HepG2 (cell line): ENCODE results near the gene SRRT. TPM values are rescaled to one million over a fixed set of nuclear protein-coding genes. Genes with fewer than 3 reads are reported as not detected.

ENCODE experiments used
- ATAC-seq: fragments of 200-7000 bp; cut with Tn5 transposase; 3 replicates; pipeline ENCODE4 v1.9.1; 2020; ENCODE audit warnings: mild to moderate bottlenecking, moderate library complexity
- BruUV-seq: library from RNA; stranded (reverse); fragments of 400-500 nt; replicated peaks from 2 replicates; lab custom pipeline; 2021; lab: Mats Ljungman, UMichigan
- CTCF ChIA-PET: fragments of 300-600 bp; formaldehyde crosslinking; extraction: SDS; loops from one replicate; lab custom pipeline; 2021; ENCODE audit warnings: low total read pairs, inconsistent platforms, low intra/inter-chr PET ratio; lab: Yijun Ruan, JAX
- POLR2A ChIA-PET: fragments of 350-600 bp; sonication (Branson Sonifier 250); formaldehyde crosslinking; loops from one replicate; lab custom pipeline; 2020; ENCODE audit warnings: antibody characterized with exemption, inconsistent platforms; lab: Yijun Ruan, JAX
- DNase-seq: peaks from one replicate; pipeline ENCODE4 v3.0.0-alpha.2; 2015; ENCODE audit warnings: low spot score
- FAIRE-seq: peaks from 3 replicates; lab custom pipeline; 2011; peaks lifted over from hg19 to GRCh38; lab: Jason Lieb, UNC
- H2AFZ ChIP-seq: one replicate; pipeline ENCODE4 v1.6.1; 2011; ENCODE audit warnings: low read length, inconsistent platforms
- H3K27ac ChIP-seq: fragments of 300-600 bp; 3 replicates; pipeline ENCODE4 v1.8.0; 2011; ENCODE audit warnings: mixed run types, mild to moderate bottlenecking, mixed read lengths, low read length, inconsistent platforms; ENCODE audit not compliant: insufficient read depth; ENCODE audit errors: extremely low read length
- H3K27me3 ChIP-seq, 2 experiments: fragments of 200-600 bp in 1 of 2; 2 replicates in 1 of 2; 3 replicates in 1 of 2; pipeline versions ENCODE4 v1.6.0 to v1.8.0; 2011; ENCODE audit warnings: low read length in 2 of 2, mild to moderate bottlenecking in 2 of 2, moderate library complexity in 2 of 2, inconsistent platforms in 1 of 2; ENCODE audit not compliant: insufficient read depth in 2 of 2, control insufficient read depth in 1 of 2
- H3K36me3 ChIP-seq, 2 experiments: fragments of 200-600 bp in 1 of 2; replicated peaks in 1 of 2; 2 replicates in 1 of 2; 3 replicates in 1 of 2; pipeline versions ENCODE4 v1.5.1 to v1.8.0; 2011; ENCODE audit warnings: low read length in 2 of 2, inconsistent platforms in 1 of 2; ENCODE audit not compliant: insufficient read depth in 2 of 2, control insufficient read depth in 1 of 2
- H3K4me1 ChIP-seq: 2 replicates; pipeline ENCODE4 v1.5.1; 2012; ENCODE audit warnings: low read length, inconsistent platforms; ENCODE audit not compliant: insufficient read depth
- H3K4me2 ChIP-seq: 2 replicates; pipeline ENCODE4 v1.6.0; 2011; ENCODE audit warnings: low read depth, low read length, inconsistent platforms
- H3K4me3 ChIP-seq, 3 experiments: fragments of 200-600 bp in 1 of 3; sonication (generic), shearing (Covaris generic) in 1 of 3; replicated peaks in 1 of 3; 2 replicates each; pipeline ENCODE4 v1.5.1; 2011 to 2016; ENCODE audit warnings: low read length in 3 of 3, inconsistent platforms in 2 of 3, low read depth in 2 of 3, mild to moderate bottlenecking in 2 of 3, control low read depth in 1 of 3, mixed read lengths in 1 of 3; ENCODE audit not compliant: insufficient read depth in 1 of 3
- H3K79me2 ChIP-seq: one replicate; pipeline ENCODE4 v1.6.1; 2011; ENCODE audit warnings: low read length, inconsistent platforms; ENCODE audit not compliant: insufficient read depth
- H3K9ac ChIP-seq: 2 replicates; pipeline ENCODE4 v1.6.0; 2011; ENCODE audit warnings: mild to moderate bottlenecking, low read depth, low read length, inconsistent platforms; ENCODE audit not compliant: insufficient read depth
- H3K9me3 ChIP-seq: 2 replicates; pipeline ENCODE4 v1.5.1; 2012; ENCODE audit warnings: mild to moderate bottlenecking, low read length
- H4K20me1 ChIP-seq: 2 replicates; pipeline ENCODE4 v1.6.0; 2011; ENCODE audit warnings: inconsistent platforms, mild to moderate bottlenecking, low read length, moderate library complexity; ENCODE audit not compliant: insufficient read depth
- EED ChIP-seq: sonication (generic); formaldehyde crosslinking; IDR thresholded peaks from 2 replicates; pipeline ENCODE4 v1.5.0; 2020; ENCODE audit warnings: mild to moderate bottlenecking, missing genetic modification reagents
- HNRNPL ChIP-seq: fragments of 200-400 bp; formaldehyde crosslinking; IDR thresholded peaks from 2 replicates; pipeline ENCODE4 v1.6.1; 2017; ENCODE audit warnings: mild to moderate bottlenecking, low read depth, low read length
- HOXA9 ChIP-seq: sonication (generic); formaldehyde crosslinking; IDR thresholded peaks from 2 replicates; pipeline ENCODE4 v1.8.1; 2022; ENCODE audit warnings: missing genetic modification reagents, mild to moderate bottlenecking, moderate library complexity, borderline replicate concordance
- IKZF1 ChIP-seq: fragments of 450-650 bp; IDR thresholded peaks from 2 replicates; pipeline ENCODE4 v1.7.1; 2016
- KLF6 ChIP-seq: IDR thresholded peaks from 2 replicates; pipeline ENCODE4 v1.8.0; 2016; ENCODE audit warnings: missing biosample characterization, missing genetic modification reagents
- RXRA ChIP-seq: sonication (generic); formaldehyde crosslinking; IDR thresholded peaks from 2 replicates; pipeline ENCODE4 v1.5.1; 2020; ENCODE audit warnings: missing genetic modification reagents
- SOX5 ChIP-seq: IDR thresholded peaks from 2 replicates; pipeline ENCODE4 v1.6.1; 2016; ENCODE audit warnings: borderline replicate concordance
- ZNF12 ChIP-seq: sonication (generic); formaldehyde crosslinking; IDR thresholded peaks from 2 replicates; pipeline ENCODE4 v1.5.0; 2020; ENCODE audit warnings: missing genetic modification reagents
- ZNF550 ChIP-seq: sonication (generic); formaldehyde crosslinking; IDR thresholded peaks from 2 replicates; pipeline ENCODE4 v1.4.0; 2020; ENCODE audit warnings: mild to moderate bottlenecking, missing genetic modification reagents, borderline replicate concordance
- ZNF766 ChIP-seq: sonication (generic); formaldehyde crosslinking; IDR thresholded peaks from 2 replicates; pipeline ENCODE4 v1.5.0; 2020; ENCODE audit warnings: missing genetic modification reagents, borderline replicate concordance
- WGBS: methylation state at CpG from one replicate; pipeline ENCODE4 v1.1.6; 2017; ENCODE audit warnings: low lambda C conversion rate; 5-methylcytosine and 5-hydroxymethylcytosine counted together
- in situ Hi-C: cut with HindIII; loops from 2 replicates; pipeline ENCODE4 v1.10.0; 2017; ENCODE audit warnings: low pct_unique_long_range_greater_than_20kb; ENCODE audit not compliant: extremely low pct_ligation_motif_present
- intact Hi-C: fragments of 100-400 bp; cut with micrococcal nuclease; formaldehyde crosslinking; loops from one replicate; pipeline ENCODE4 v1.10.0; 2022; ENCODE audit not compliant: unreplicated experiment
- polyA plus RNA-seq, 8 experiments: library from polyadenylated mRNA; depleted of rRNA in 3 of 8; stranded (reverse) in 7 of 8; unstranded in 1 of 8; fragments of >200 nt; fragmentation: Illumina TruSeq in 4 of 8; extraction: Trizol in 4 of 8; gene quantifications; 2 replicates each; pipeline versions ENCODE4 v1.2.1 to v1.2.3, GENCODE V29; 2011 to 2016; ENCODE audit warnings: low read depth in 4 of 8, missing spikeins in 1 of 8, mixed read lengths in 1 of 8; ENCODE audit not compliant: insufficient read depth in 1 of 8
- total RNA-seq, 5 experiments: library from RNA; depleted of rRNA; stranded (reverse); fragments of >200 nt; fragmentation: Illumina TruSeq; extraction: Trizol; gene quantifications; 2 replicates each; pipeline ENCODE4 v1.2.3, GENCODE V29; 2016; ENCODE audit warnings: low read depth in 1 of 5
- TF ChIP-seq, protein P1 (sequence below): sonication (generic); formaldehyde crosslinking; IDR thresholded peaks from 2 replicates; pipeline ENCODE4 v1.4.0; 2020; ENCODE audit warnings: missing genetic modification reagents
- TF ChIP-seq, protein P2 (sequence below): IDR thresholded peaks from 2 replicates; pipeline ENCODE4 v1.6.1; 2016; ENCODE audit warnings: missing compliant biosample characterization, missing genetic modification reagents, borderline replicate concordance

SRRT gene
- total and polyA plus RNA-seq, 2 of the 13 experiments (the other 11 are each of a cell fraction or from before 2014, with no cell fraction given): 26.2 to 106 TPM

DNA sequence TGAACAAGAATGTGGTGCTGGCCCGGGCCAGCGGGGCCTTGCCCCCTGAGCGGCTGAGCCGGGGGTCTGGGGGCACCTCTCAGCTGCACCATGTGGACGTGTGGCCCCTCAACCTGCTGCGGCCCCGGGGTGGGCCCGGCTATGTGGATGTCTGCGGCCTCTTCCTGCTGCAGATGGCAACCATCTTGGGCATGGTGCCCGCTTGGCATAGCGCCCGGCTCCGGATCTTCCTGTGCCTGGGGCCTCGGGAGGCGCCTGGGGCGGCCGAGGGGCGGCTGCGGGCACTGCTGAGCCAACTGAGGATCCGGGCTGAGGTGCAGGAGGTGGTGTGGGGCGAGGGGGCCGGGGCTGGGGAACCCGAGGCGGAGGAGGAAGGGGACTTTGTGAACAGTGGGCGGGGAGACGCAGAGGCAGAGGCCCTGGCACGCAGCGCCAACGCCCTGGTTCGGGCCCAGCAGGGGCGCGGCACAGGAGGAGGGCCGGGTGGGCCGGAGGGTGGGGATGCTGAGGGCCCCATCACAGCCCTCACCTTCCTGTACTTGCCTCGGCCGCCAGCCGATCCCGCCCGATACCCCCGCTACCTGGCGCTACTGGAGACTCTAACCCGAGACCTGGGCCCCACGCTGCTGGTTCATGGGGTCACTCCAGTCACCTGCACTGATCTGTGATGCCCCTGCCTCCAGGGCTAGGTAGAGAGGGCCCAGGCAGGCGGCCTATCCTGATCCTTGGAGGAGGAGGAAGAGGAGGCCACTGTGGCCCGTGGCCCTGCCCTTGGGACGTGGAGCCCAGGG, 8.8 kb upstream of the SRRT start:
- FAIRE-seq (no peak), ATAC-seq (no peak), DNase-seq (no peak)
- Histone ChIP-seq H3K79me2 (no peaks in the 10 kb centered on the region), H3K4me1 (peaks cover 19% of the 10 kb centered on the region), H3K9ac (no peak overlapping the region), H4K20me1 (no peaks in the 10 kb centered on the region), H3K4me3 (no peak overlapping the region), H3K27me3 (no peaks in the 10 kb centered on the region; a peak in 1 of 5 replicates), H3K36me3 (peaks cover 0 to under 1% of the 10 kb centered on the region in 2 experiments; a peak in 1 of 5 replicates), H3K4me2 (no peak overlapping the region), H2AFZ (no peak overlapping the region), H3K9me3 (no peaks in the 10 kb centered on the region), H3K27ac (no peak overlapping the region)
- TF ChIP-seq ZNF12: no peak
- TF ChIP-seq HNRNPL: peak; percentile 65; the same call in 1 of the 2 replicates
- no peak for TF ChIP-seq ZNF766 (CRISPR knock-in tag)
- no peak for TF ChIP-seq HOXA9
- no peak for TF ChIP-seq KLF6 (CRISPR knock-in tag)
- no peak for TF ChIP-seq RXRA (CRISPR knock-in tag)
- TF ChIP-seq, protein P1, sequence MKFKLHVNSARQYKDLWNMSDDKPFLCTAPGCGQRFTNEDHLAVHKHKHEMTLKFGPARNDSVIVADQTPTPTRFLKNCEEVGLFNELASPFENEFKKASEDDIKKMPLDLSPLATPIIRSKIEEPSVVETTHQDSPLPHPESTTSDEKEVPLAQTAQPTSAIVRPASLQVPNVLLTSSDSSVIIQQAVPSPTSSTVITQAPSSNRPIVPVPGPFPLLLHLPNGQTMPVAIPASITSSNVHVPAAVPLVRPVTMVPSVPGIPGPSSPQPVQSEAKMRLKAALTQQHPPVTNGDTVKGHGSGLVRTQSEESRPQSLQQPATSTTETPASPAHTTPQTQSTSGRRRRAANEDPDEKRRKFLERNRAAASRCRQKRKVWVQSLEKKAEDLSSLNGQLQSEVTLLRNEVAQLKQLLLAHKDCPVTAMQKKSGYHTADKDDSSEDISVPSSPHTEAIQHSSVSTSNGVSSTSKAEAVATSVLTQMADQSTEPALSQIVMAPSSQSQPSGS: no peak
- intact Hi-C loops (no loop called here), in situ Hi-C loops (no loop called here)
- no TSS peak for BruUV-seq
- ChIA-PET POLR2A (no interaction called here), CTCF (no interaction called here)
- 97% methylated on average over 23 of the region's 46 CpGs for WGBS

DNA sequence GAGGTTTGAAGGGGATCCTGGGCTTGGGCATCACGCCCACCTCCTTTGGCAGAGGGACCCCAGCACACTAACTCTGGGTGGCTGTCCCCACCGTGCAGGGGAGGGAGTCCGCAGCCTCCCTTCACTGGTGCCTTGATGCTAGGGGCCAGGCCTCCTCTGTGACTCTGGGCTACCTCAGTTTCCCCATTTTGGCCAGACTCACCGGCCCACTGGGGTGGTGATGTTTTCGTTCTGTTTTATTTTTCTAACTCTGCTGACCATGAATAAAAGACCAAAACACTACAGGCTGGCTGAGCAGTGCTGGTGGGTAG, 8.2 kb upstream of the SRRT start:
- intact Hi-C loops (no loop called here), in situ Hi-C loops (no loop called here)
- H3K4me2 ChIP-seq: no peak overlapping the region
- no peaks in the 10 kb centered on the region; a peak in 1 of 5 replicates for H3K27me3 ChIP-seq
- FAIRE-seq: no peak
- ChIA-PET POLR2A (no interaction called here), CTCF (no interaction called here)
- no peak for DNase-seq
- H3K27ac ChIP-seq: no peak overlapping the region
- H3K9ac ChIP-seq: no peak overlapping the region
- peaks cover 19% of the 10 kb centered on the region for H3K4me1 ChIP-seq
- H3K4me3 ChIP-seq: no peak overlapping the region
- no peaks in the 10 kb centered on the region for H4K20me1 ChIP-seq
- H2AFZ ChIP-seq: no peak overlapping the region
- ATAC-seq: no peak
- no peaks in the 10 kb centered on the region for H3K9me3 ChIP-seq
- H3K36me3 ChIP-seq: no peaks in the 10 kb centered on the region; a peak in 1 of 5 replicates
- H3K79me2 ChIP-seq: no peaks in the 10 kb centered on the region
- 92% methylated on average over 3 of the region's 5 CpGs for WGBS
- no TSS peak for BruUV-seq
- no peak for TF ChIP-seq IKZF1
- TF ChIP-seq, protein P2, sequence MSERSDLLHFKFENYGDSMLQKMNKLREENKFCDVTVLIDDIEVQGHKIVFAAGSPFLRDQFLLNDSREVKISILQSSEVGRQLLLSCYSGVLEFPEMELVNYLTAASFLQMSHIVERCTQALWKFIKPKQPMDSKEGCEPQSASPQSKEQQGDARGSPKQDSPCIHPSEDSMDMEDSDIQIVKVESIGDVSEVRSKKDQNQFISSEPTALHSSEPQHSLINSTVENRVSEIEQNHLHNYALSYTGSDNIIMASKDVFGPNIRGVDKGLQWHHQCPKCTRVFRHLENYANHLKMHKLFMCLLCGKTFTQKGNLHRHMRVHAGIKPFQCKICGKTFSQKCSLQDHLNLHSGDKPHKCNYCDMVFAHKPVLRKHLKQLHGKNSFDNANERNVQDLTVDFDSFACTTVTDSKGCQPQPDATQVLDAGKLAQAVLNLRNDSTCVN (CRISPR knock-in tag): no peak
- TF ChIP-seq ZNF550 (CRISPR knock-in tag): no peak
- no peak for TF ChIP-seq SOX5
- no peak for TF ChIP-seq EED (CRISPR knock-in tag)
